ENCODE measurements around the gene CD180.
A peak's percentile ranks its signal among the peaks of the same experiment; 100 is the strongest.
"Not testable (repeated sequence)": the region's sequence is repeated elsewhere in the genome, so short reads cannot be mapped to it uniquely, and the experiment has no call there.

Gene CD180

GRCh38 chr5:67188274-67189078, 8.1 kb downstream of the CD180 start:
- DNase-seq (ENCODE audit: low read depth), result no peak

- DNase-seq (ENCODE audit: low read depth), result no peak
Measured at GRCh38 chr5:67187006-67187715, 9.4 kb downstream of the CD180 start.

- no peak for DNase-seq (ENCODE audit: low read depth)
Measured at GRCh38 chr5:67183859-67184258, 12.7 kb downstream of the CD180 start.

- DNase-seq (ENCODE audit: low read depth), result no peak
Measured at GRCh38 chr5:67182301-67182790, 14.3 kb downstream of the CD180 start.

- DNase-seq (ENCODE audit: low read depth), result no peak
Measured at GRCh38 chr5:67181648-67182221, 14.9 kb downstream of the CD180 start.

GRCh38 chr5:67179697-67180361, 16.8 kb downstream of the CD180 start:
- DNase-seq (ENCODE audit: low read depth), result no peak

GRCh38 chr5:67178966-67179365, 17.6 kb downstream of the CD180 start:
- DNase-seq (ENCODE audit: low read depth), result no peak

- no peak for DNase-seq (ENCODE audit: low read depth)
Measured at GRCh38 chr5:67178085-67178484, 18.5 kb downstream of the CD180 start.

- DNase-seq (ENCODE audit: low read depth), result no peak
Measured at GRCh38 chr5:67176936-67177335, 19.7 kb downstream of the CD180 start.

GRCh38 chr5:67173959-67174358, 22.6 kb downstream of the CD180 start:
- no peak for DNase-seq (ENCODE audit: low read depth)

GRCh38 chr5:67173351-67173750, 23.2 kb downstream of the CD180 start:
- not testable (repeated sequence) for DNase-seq (ENCODE audit: low read depth)

GRCh38 chr5:67170767-67171166, 25.8 kb downstream of the CD180 start:
- DNase-seq (ENCODE audit: low read depth), result no peak

GRCh38 chr5:67168069-67168468, 28.5 kb downstream of the CD180 start:
- DNase-seq (ENCODE audit: low read depth), result no peak

GRCh38 chr5:67166460-67167285, 29.9 kb downstream of the CD180 start:
- DNase-seq (ENCODE audit: low read depth), result peak; percentile 46

GRCh38 chr5:67165526-67166459, 30.8 kb downstream of the CD180 start:
- peak; percentile 37 for DNase-seq (ENCODE audit: low read depth)

- no peak for DNase-seq (ENCODE audit: low read depth)
Measured at GRCh38 chr5:67164856-67165525, 31.6 kb downstream of the CD180 start.

GRCh38 chr5:67163863-67164595, 32.6 kb downstream of the CD180 start:
- DNase-seq (ENCODE audit: low read depth), result no peak

- no peak for DNase-seq (ENCODE audit: low read depth)
Measured at GRCh38 chr5:67163231-67163756, 33.3 kb downstream of the CD180 start.

GRCh38 chr5:67161767-67162166, 34.8 kb downstream of the CD180 start:
- no peak for DNase-seq (ENCODE audit: low read depth)

Data from stimulated activated CD8-positive, alpha-beta memory T cell treated with anti-CD3 and anti-CD28 coated beads, Interleukin-15, amount 100 ng/mL, for 24 hours (primary cell).